C4-2B (cell line): ENCODE results near the gene GABRR1.

Experiments
- CTCF ChIP-seq: fragments of 450-650 bp; conservative IDR thresholded peaks from 2 replicates; pipeline ENCODE4 v1.5.1; 2017; ENCODE audit warnings: mild to moderate bottlenecking
- ZFX ChIP-seq: fragments of 450-650 bp; IDR thresholded peaks from 2 replicates; pipeline ENCODE4 v1.6.1; 2017

- TF ChIP-seq CTCF (no peak), ZFX (no peak)
Measured at GRCh38 chr6:89144354-89144906, 72.7 kb downstream of the GABRR1 start.
